KMS-11 (cell line): ENCODE results near the gene NPPC.

Source experiments
- H2AFZ ChIP-seq: fragments of 200-600 bp; sonication (generic); 2 replicates; pipeline ENCODE4 v1.6.1; 2016; ENCODE audit warnings: antibody characterized with exemption, mixed run types, low read depth
- H3K27ac ChIP-seq: fragments of 200-600 bp; sonication (generic); 2 replicates; pipeline ENCODE4 v1.6.1; 2016; ENCODE audit warnings: mild to moderate bottlenecking, mixed run types
- H3K27me3 ChIP-seq: fragments of 200-600 bp; sonication (generic); 2 replicates; pipeline ENCODE4 v1.6.1; 2017; ENCODE audit warnings: mild to moderate bottlenecking, low read depth, mixed run types, moderate library complexity; ENCODE audit not compliant: insufficient read depth
- H3K36me3 ChIP-seq: fragments of 200-600 bp; sonication (generic); 2 replicates; pipeline ENCODE4 v1.6.1; 2017; ENCODE audit warnings: mild to moderate bottlenecking, mixed run types; ENCODE audit not compliant: insufficient read depth
- H3K4me1 ChIP-seq: fragments of 200-600 bp; sonication (generic); 2 replicates; pipeline ENCODE4 v1.6.1; 2016; ENCODE audit warnings: mild to moderate bottlenecking, low read depth, mixed run types; ENCODE audit not compliant: poor library complexity, severe bottlenecking
- H3K4me2 ChIP-seq: fragments of 200-600 bp; sonication (generic); 2 replicates; pipeline ENCODE4 v1.7.0; 2016; ENCODE audit warnings: mild to moderate bottlenecking, mixed run types
- H3K4me3 ChIP-seq: fragments of 200-600 bp; sonication (generic); IDR thresholded peaks from 2 replicates; pipeline ENCODE4 v1.6.1; 2017; ENCODE audit warnings: low read depth, low read length, mixed read lengths; ENCODE audit not compliant: insufficient read depth
- H3K79me2 ChIP-seq: fragments of 200-600 bp; sonication (generic); 2 replicates; pipeline ENCODE4 v1.6.1; 2016; ENCODE audit warnings: low read depth, mixed run types; ENCODE audit not compliant: insufficient read depth
- H3K9ac ChIP-seq: fragments of 200-600 bp; sonication (generic); 2 replicates; pipeline ENCODE4 v1.6.1; 2016; ENCODE audit warnings: mild to moderate bottlenecking, mixed run types
- H4K20me1 ChIP-seq: fragments of 200-600 bp; sonication (generic); 2 replicates; pipeline ENCODE4 v1.6.1; 2016; ENCODE audit warnings: mild to moderate bottlenecking, mixed run types; ENCODE audit not compliant: insufficient read depth
- TF ChIP-seq, protein P1 (sequence below): fragments of 200-600 bp; sonication (generic); conservative IDR thresholded peaks from 2 replicates; pipeline ENCODE4 v1.6.1; 2017; ENCODE audit warnings: low read depth, mild to moderate bottlenecking, antibody characterized with exemption, low read length, moderate library complexity, mixed read lengths

Gene NPPC

DNA sequence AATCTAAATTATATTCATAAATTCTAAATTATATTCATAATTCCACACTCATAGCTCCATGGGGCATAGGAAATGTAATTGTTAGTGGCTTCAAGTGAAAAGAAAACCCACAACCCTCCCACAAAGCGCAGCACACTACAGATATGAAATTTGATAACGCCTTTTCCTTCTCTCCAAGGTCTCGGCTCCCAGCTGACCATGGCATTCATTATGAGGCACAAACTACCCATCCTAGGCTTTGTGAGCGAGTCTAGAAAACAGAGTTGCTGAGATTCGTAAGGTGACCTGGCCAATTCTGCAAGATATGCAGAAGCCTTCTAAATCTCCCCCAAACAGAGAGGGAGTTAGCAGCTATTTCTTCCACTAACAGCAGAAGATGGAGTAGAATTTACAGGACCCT lies 5.4 kb downstream of the NPPC start:
- no peaks in the 10 kb centered on the region for H4K20me1 ChIP-seq
- H3K27me3 ChIP-seq: peaks cover 6% of the 10 kb centered on the region; the same call in 1 of the 2 replicates
- H3K36me3 ChIP-seq: no peaks in the 10 kb centered on the region
- H3K4me1 ChIP-seq: no peaks in the 10 kb centered on the region
- H3K27ac ChIP-seq: no peak overlapping the region
- no peak overlapping the region for H3K9ac ChIP-seq
- no peak overlapping the region for H2AFZ ChIP-seq
- H3K79me2 ChIP-seq: no peaks in the 10 kb centered on the region
- TF ChIP-seq, protein P1, sequence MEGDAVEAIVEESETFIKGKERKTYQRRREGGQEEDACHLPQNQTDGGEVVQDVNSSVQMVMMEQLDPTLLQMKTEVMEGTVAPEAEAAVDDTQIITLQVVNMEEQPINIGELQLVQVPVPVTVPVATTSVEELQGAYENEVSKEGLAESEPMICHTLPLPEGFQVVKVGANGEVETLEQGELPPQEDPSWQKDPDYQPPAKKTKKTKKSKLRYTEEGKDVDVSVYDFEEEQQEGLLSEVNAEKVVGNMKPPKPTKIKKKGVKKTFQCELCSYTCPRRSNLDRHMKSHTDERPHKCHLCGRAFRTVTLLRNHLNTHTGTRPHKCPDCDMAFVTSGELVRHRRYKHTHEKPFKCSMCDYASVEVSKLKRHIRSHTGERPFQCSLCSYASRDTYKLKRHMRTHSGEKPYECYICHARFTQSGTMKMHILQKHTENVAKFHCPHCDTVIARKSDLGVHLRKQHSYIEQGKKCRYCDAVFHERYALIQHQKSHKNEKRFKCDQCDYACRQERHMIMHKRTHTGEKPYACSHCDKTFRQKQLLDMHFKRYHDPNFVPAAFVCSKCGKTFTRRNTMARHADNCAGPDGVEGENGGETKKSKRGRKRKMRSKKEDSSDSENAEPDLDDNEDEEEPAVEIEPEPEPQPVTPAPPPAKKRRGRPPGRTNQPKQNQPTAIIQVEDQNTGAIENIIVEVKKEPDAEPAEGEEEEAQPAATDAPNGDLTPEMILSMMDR: no peak
- H3K4me2 ChIP-seq: no peak overlapping the region
- H3K4me3 ChIP-seq: no peak overlapping the region

DNA sequence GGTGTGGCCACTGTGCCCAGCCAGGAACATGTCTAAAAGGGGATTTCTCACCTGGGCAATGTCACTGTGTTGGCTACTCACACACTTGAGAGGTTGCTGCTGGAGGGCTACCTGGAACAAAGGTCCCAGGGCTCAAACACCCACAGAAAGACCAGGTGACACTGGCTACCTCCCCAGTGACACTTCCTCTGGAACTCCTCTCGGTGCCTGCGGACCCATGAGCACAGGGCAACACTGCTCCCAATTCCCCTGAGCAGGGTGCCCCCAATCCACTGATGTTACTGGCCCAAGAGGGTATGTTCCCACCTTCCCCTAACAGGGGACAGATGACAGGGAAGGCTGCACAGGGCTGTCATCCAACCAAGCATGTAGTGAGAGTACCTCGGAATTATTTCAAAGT lies 5.8 kb downstream of the NPPC start:
- peaks cover 6% of the 10 kb centered on the region; the same call in 1 of the 2 replicates for H3K27me3 ChIP-seq
- no peak overlapping the region for H3K4me2 ChIP-seq
- no peaks in the 10 kb centered on the region for H3K36me3 ChIP-seq
- H4K20me1 ChIP-seq: no peaks in the 10 kb centered on the region
- no peaks in the 10 kb centered on the region for H3K4me1 ChIP-seq
- H3K4me3 ChIP-seq: no peak overlapping the region
- H2AFZ ChIP-seq: no peak overlapping the region
- TF ChIP-seq, protein P1: no peak
- no peak overlapping the region for H3K9ac ChIP-seq
- H3K27ac ChIP-seq: no peak overlapping the region
- H3K79me2 ChIP-seq: no peaks in the 10 kb centered on the region

DNA sequence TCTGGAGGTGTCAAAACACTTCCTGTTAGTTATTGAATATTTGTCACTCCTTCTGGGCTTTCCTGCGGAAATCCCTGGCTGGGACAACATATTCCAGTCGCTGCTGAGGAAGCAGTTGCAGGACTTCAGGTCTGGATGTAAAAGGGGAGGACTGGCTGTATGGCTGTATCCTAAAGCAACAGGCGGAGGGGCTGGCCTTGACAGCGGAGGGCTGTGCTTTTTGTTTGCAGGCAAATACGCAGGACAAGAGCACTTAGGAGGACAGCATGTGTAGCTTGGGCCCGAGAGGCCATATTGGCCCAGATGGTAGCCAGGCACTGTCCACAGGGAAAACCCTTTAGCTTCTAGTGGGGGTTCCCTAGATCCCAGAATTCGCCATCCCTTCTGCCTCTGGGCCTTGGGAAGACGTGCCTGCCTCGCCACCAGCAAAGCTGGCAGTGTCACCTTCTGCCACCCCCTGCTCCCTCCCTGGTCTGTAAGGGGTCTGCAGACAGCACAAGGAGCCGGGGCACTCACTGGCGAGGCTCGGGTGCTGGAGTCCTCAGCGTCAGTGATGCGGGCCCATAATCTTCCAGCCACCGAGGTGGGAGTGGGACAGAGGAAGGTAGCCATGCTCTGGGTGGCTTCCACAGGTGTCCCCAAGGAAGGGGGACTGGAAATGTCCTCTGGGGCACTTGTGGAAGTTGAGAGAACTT lies 6.7 kb downstream of the NPPC start:
- Histone ChIP-seq H3K4me2 (no peak overlapping the region), H3K79me2 (no peaks in the 10 kb centered on the region), H3K4me1 (no peaks in the 10 kb centered on the region), H3K9ac (no peak overlapping the region), H3K36me3 (no peaks in the 10 kb centered on the region), H4K20me1 (no peaks in the 10 kb centered on the region), H2AFZ (no peak overlapping the region), H3K27me3 (peaks cover 3% of the 10 kb centered on the region; the same call in 1 of the 2 replicates), H3K27ac (no peak overlapping the region), H3K4me3 (no peak overlapping the region)
- TF ChIP-seq, protein P1: no peak

DNA sequence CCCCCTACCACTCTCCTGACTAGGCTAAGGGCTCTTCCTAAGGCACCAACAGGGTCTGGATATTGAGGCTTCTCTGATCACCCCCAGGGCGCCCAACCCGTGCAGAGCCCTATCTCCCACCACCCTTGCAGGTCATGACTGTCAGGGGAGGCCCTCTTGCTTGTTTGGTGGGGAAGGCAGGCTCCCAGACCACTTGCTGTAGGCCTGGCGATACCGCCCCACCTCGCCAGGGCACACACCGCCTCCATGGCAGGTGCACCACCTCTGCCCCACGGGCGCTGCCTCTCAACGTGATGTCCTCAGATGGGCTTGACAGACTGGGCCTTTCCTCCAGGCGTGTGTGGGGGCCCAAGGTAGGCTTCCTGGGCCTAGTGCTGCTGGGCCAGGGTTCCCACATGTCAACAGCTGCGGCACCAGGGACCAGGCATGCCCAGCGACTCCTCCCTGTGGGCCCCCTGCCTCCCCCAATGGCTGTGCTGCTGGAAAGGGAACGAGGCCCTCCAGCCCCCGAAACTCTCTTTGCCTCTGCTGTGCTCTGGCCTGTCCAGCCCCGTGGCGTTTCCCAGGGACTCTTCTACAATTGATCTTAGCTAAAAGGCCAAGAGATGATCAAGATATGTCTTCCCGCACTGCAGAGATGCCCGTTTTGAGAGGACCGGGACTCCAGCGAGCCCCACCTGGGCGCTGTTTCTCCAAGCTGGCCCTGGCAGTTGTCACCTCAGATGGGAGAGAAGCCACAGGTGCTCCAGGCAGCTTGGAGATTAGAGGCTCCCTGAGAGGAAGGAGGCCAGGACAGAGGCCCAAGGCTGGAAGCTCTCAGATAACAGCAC lies 7.5 kb downstream of the NPPC start:
- TF ChIP-seq, protein P1: no peak
- Histone ChIP-seq H3K27me3 (0 out of 2 replicates have a peak, but pooled peaks cover under 1% of the 10 kb centered on the region), H3K4me2 (no peak overlapping the region), H3K4me1 (no peaks in the 10 kb centered on the region), H3K36me3 (no peaks in the 10 kb centered on the region), H4K20me1 (no peaks in the 10 kb centered on the region), H3K27ac (no peak overlapping the region), H3K79me2 (no peaks in the 10 kb centered on the region), H3K4me3 (no peak overlapping the region), H3K9ac (no peak overlapping the region), H2AFZ (no peak overlapping the region)
